ENCODE results near the gene PTPRU. TPM values are rescaled to one million over a fixed set of nuclear protein-coding genes. Genes with fewer than 3 reads are reported as not detected.

Gene PTPRU
- total RNA-seq, 1 experiment from 2014 or later = 40.7 TPM

DNA sequence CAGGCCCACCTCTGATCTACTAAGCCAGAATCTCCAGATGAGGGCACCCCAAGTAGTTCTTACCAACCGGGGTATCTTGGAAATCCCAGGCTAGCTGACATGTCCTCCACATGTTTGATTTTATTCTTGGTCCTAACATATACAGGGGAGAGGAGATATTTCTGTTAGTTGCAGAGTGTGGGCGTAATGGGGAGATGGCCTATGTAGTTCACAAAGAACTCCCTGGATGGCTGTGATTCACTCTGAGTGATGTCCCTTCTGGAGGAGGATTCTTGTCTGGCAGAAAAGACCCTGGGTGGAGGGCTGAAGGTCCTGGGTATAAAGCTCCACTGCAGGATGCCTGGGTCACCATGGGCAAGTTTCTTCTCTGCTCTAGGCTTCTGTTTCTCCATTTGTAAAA lies 18.7 kb upstream of the PTPRU start:
- no peak overlapping the region for H3K4me3 ChIP-seq (replicated peaks in 1 of 2; ENCODE audit: low read depth in 1 of 2, low read length in 2 of 2)
- no peaks in the 10 kb centered on the region for H3K4me1 ChIP-seq (ENCODE audit: control insufficient read depth in 1 of 2, insufficient read depth in 2 of 2, low read length in 2 of 2)
- POLR2A ChIA-PET = interaction anchor here (0.7 kb wide), 1 partner anchor 36 kb away, joined by 7 read pairs; the partner anchor contains the start of gene SRSF4
- intact Hi-C loops (cut with micrococcal nuclease) = no loop called here
- peaks cover 15 to 53% of the 10 kb centered on the region in 2 experiments for H3K36me3 ChIP-seq (ENCODE audit: control insufficient read depth in 1 of 2, insufficient read depth in 2 of 2, low read length in 2 of 2)
- no peak overlapping the region for H3K9ac ChIP-seq (ENCODE audit: low read length)
- TF ChIP-seq RAD21 (IDR thresholded peaks at IDR 0.05; ENCODE audit: low read depth) (no peak), ZNF274 (IDR thresholded peaks at IDR 0.05; ENCODE audit: low read depth, low read length) (no peak), MAX (IDR thresholded peaks at IDR 0.05) (no peak), EZH2 (IDR thresholded peaks at IDR 0.05) (no peak), JUND (IDR thresholded peaks at IDR 0.05) (no peak), EGR1 (IDR thresholded peaks at IDR 0.05; ENCODE audit: low read depth) (no peak), CBX3 (IDR thresholded peaks at IDR 0.05; ENCODE audit: low read depth) (no peak), SRF (IDR thresholded peaks at IDR 0.05; ENCODE audit: low read depth) (no peak), SIN3A (IDR thresholded peaks at IDR 0.05; ENCODE audit: low read depth) (no peak)
- TF ChIP-seq, protein P1, sequence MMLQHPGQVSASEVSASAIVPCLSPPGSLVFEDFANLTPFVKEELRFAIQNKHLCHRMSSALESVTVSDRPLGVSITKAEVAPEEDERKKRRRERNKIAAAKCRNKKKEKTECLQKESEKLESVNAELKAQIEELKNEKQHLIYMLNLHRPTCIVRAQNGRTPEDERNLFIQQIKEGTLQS (IDR thresholded peaks at IDR 0.05) = no peak
- RAD21 ChIA-PET (ENCODE audit: low non-redundant PET in 1 of 2, low total read pairs in 2 of 2, uncharacterized antibody in 2 of 2, unreplicated experiment in 2 of 2) = no interaction called here
- H3K27ac ChIP-seq (ENCODE audit: low read depth, low read length) = no peak overlapping the region
- no peaks in the 10 kb centered on the region for H3K9me2 ChIP-seq (ENCODE audit: insufficient read depth)
- peaks cover 26% of the 10 kb centered on the region for H3K79me2 ChIP-seq (ENCODE audit: insufficient read depth, low read length)
- no peaks in the 10 kb centered on the region for H4K20me1 ChIP-seq (ENCODE audit: insufficient read depth)
- no peaks in the 10 kb centered on the region for H3K27me3 ChIP-seq (ENCODE audit: insufficient read depth, low read length)
- no peaks in the 10 kb centered on the region for H3K9me3 ChIP-seq (ENCODE audit: control insufficient read depth in 1 of 2, insufficient read depth in 1 of 2, low read depth in 1 of 2, low read length in 2 of 2)
- no peak for DNase-seq (ENCODE audit: low read depth, low spot score)
- H2AFZ ChIP-seq (ENCODE audit: low read depth, low read length, poor library complexity, severe bottlenecking) = no peak overlapping the region
- no peak overlapping the region for H3K4me2 ChIP-seq (ENCODE audit: low read length)
- ATAC-seq = no peak
- CTCF ChIA-PET = interaction anchor here (1.5 kb wide), 1 partner anchor 15 kb away, joined by 3 read pairs; no protein-coding TSS in a partner anchor
- no TSS peak for BruUV-seq (replicated peaks)

DNA sequence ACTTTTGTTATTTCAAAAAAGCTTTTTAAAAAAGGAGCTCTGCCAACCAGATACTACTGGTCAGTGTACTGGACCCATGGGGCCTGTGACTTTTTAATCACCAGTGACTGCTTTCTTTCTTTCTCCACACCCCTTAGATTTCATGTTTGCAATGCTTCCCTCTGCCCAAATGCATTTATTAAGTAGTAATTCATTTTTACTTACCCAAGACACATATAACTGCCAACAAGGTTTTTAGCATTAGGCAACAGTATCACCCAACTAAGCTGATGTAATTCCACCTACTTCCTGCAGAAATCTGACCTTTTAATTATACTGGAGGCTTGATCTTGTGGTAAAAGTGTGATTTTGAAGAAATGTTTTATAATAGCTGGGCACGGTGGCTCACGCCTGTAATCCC lies 18.1 kb upstream of the PTPRU start:
- ChIA-PET POLR2A (no interaction called here), CTCF (interaction anchor here (1.5 kb wide), 1 partner anchor 16 kb away, joined by 3 read pairs; no protein-coding TSS in a partner anchor), RAD21 (ENCODE audit: low non-redundant PET in 1 of 2, low total read pairs in 2 of 2, uncharacterized antibody in 2 of 2, unreplicated experiment in 2 of 2) (no interaction called here)
- BruUV-seq (replicated peaks) = no TSS peak
- no peak for DNase-seq (ENCODE audit: low read depth, low spot score)
- Histone ChIP-seq H3K4me3 (replicated peaks in 1 of 2; ENCODE audit: low read depth in 1 of 2, low read length in 2 of 2) (no peak overlapping the region), H3K79me2 (ENCODE audit: insufficient read depth, low read length) (peaks cover 29% of the 10 kb centered on the region), H3K4me1 (ENCODE audit: control insufficient read depth in 1 of 2, insufficient read depth in 2 of 2, low read length in 2 of 2) (no peaks in the 10 kb centered on the region), H2AFZ (ENCODE audit: low read depth, low read length, poor library complexity, severe bottlenecking) (no peak overlapping the region), H3K27me3 (ENCODE audit: insufficient read depth, low read length) (no peaks in the 10 kb centered on the region), H3K36me3 (ENCODE audit: control insufficient read depth in 1 of 2, insufficient read depth in 2 of 2, low read length in 2 of 2) (peaks cover 15 to 47% of the 10 kb centered on the region in 2 experiments), H3K9me3 (ENCODE audit: control insufficient read depth in 1 of 2, insufficient read depth in 1 of 2, low read depth in 1 of 2, low read length in 2 of 2) (no peaks in the 10 kb centered on the region), H3K27ac (ENCODE audit: low read depth, low read length) (no peak overlapping the region), H4K20me1 (ENCODE audit: insufficient read depth) (no peaks in the 10 kb centered on the region), H3K9ac (ENCODE audit: low read length) (no peak overlapping the region), H3K9me2 (ENCODE audit: insufficient read depth) (no peaks in the 10 kb centered on the region), H3K4me2 (ENCODE audit: low read length) (no peak overlapping the region)
- intact Hi-C loops (cut with micrococcal nuclease) = no loop called here
- TF ChIP-seq EZH2 (IDR thresholded peaks at IDR 0.05) = no peak
- ATAC-seq = no peak
